GM12878 (cell line): ENCODE measurements around the gene GPC6. TPM values are rescaled to one million over a fixed set of nuclear protein-coding genes. Genes with fewer than 3 reads are reported as not detected.

Experiments used
- ATAC-seq: fragments of 200-7000 bp; cut with Tn5 transposase; 3 replicates; pipeline ENCODE4 v1.9.1; 2020; ENCODE audit warnings: mild to moderate bottlenecking, moderate library complexity
- BruUV-seq: library from RNA; stranded (reverse); fragments of 400-500 nt; replicated peaks from 2 replicates; lab custom pipeline; 2021; lab: Mats Ljungman, UMichigan
- CTCF ChIA-PET: fragments of 300-600 bp; sonication (Branson Sonifier 250); formaldehyde crosslinking; extraction: SDS; loops from one replicate; lab custom pipeline; 2021; ENCODE audit warnings: inconsistent platforms; lab: Yijun Ruan, JAX
- POLR2A ChIA-PET: fragments of 350-600 bp; formaldehyde crosslinking; extraction: SDS; loops from one replicate; lab custom pipeline; 2021; ENCODE audit warnings: inconsistent platforms; lab: Charles Lee
- RAD21 ChIA-PET: fragments of 300-600 bp; sonication (Branson Sonifier 250); formaldehyde crosslinking; loops from one replicate; lab custom pipeline; 2023; ENCODE audit warnings: antibody characterized with exemption; ENCODE audit not compliant: unreplicated experiment; lab: Charles Lee
- SMC1A ChIA-PET: fragments of 300-600 bp; sonication (Branson Sonifier 250); formaldehyde crosslinking; loops from one replicate; lab custom pipeline; 2023; ENCODE audit not compliant: unreplicated experiment, uncharacterized antibody; lab: Charles Lee
- DNase-seq: peaks from one replicate; pipeline ENCODE4 v3.0.0-alpha.2; 2011; ENCODE audit warnings: low read depth, low spot score
- FAIRE-seq: peaks from 3 replicates; lab custom pipeline; 2011; peaks lifted over from hg19 to GRCh38; lab: Jason Lieb, UNC
- H2AFZ ChIP-seq: 2 replicates; pipeline ENCODE4 v1.6.0; 2011; ENCODE audit warnings: low read depth, low read length, control low read depth; ENCODE audit not compliant: control insufficient read depth
- H3K27ac ChIP-seq: 2 replicates; pipeline ENCODE4 v1.5.1; 2011; ENCODE audit warnings: control low read depth; ENCODE audit not compliant: control insufficient read depth, insufficient read depth
- H3K27me3 ChIP-seq, 2 experiments: replicated peaks in 1 of 2; 2 replicates each; pipeline versions ENCODE4 v1.6.0 to v1.6.1; 2011; ENCODE audit warnings: low read length in 1 of 2; ENCODE audit not compliant: control insufficient read depth in 2 of 2, insufficient read depth in 2 of 2
- H3K36me3 ChIP-seq, 2 experiments: 2 replicates each; pipeline ENCODE4 v1.5.1; 2011; ENCODE audit warnings: low read length in 1 of 2; ENCODE audit not compliant: control insufficient read depth in 2 of 2, insufficient read depth in 2 of 2
- H3K4me1 ChIP-seq: 2 replicates; pipeline ENCODE4 v1.6.1; 2011; ENCODE audit warnings: mild to moderate bottlenecking, low read length, moderate library complexity, mixed read lengths; ENCODE audit not compliant: control insufficient read depth, insufficient read depth
- H3K4me2 ChIP-seq: 2 replicates; pipeline ENCODE4 v1.6.0; 2011; ENCODE audit warnings: control low read depth; ENCODE audit not compliant: control insufficient read depth, insufficient read depth
- H3K4me3 ChIP-seq: fragments of 200-600 bp; sonication (generic); 2 replicates; pipeline ENCODE4 v1.5.1; 2016
- H3K79me2 ChIP-seq: 2 replicates; pipeline ENCODE4 v1.6.0; 2011; ENCODE audit warnings: low read length; ENCODE audit not compliant: control insufficient read depth, insufficient read depth
- H3K9ac ChIP-seq: 2 replicates; pipeline ENCODE4 v1.8.0; 2011; ENCODE audit warnings: low read length, control low read depth, mixed read lengths; ENCODE audit not compliant: control insufficient read depth, insufficient read depth
- H3K9me3 ChIP-seq: replicated peaks from 3 replicates; pipeline ENCODE4 v1.5.1; 2011; ENCODE audit warnings: mild to moderate bottlenecking, low read length; ENCODE audit not compliant: control insufficient read depth, insufficient read depth
- H4K20me1 ChIP-seq: 2 replicates; pipeline ENCODE4 v1.6.0; 2011; ENCODE audit not compliant: control insufficient read depth, insufficient read depth
- ATF2 ChIP-seq: IDR thresholded peaks from 2 replicates; pipeline ENCODE4 v1.6.1; 2012; ENCODE audit warnings: low read length, inconsistent platforms
- CBFB ChIP-seq: IDR thresholded peaks from 2 replicates; pipeline ENCODE4 v1.6.1; 2016; ENCODE audit warnings: antibody characterized with exemption, low read depth
- CEBPB ChIP-seq, 2 experiments: fragments of 150-350 bp in 1 of 2; IDR thresholded peaks; 2 replicates each; pipeline ENCODE4 v1.6.1; 2012 to 2014; ENCODE audit warnings: low read depth in 2 of 2, low read length in 2 of 2, borderline replicate concordance in 1 of 2, inconsistent platforms in 1 of 2
- CREM ChIP-seq: IDR thresholded peaks from 2 replicates; pipeline ENCODE4 v1.6.1; 2014; ENCODE audit warnings: antibody characterized with exemption, low read depth
- DPF2 ChIP-seq: fragments of 450-650 bp; IDR thresholded peaks from 2 replicates; pipeline ENCODE4 v1.6.1; 2017; ENCODE audit warnings: mild to moderate bottlenecking
- EED ChIP-seq: sonication (generic); IDR thresholded peaks from 2 replicates; pipeline ENCODE4 v1.6.1; 2016; ENCODE audit warnings: antibody characterized with exemption, low read depth
- MEF2A ChIP-seq: IDR thresholded peaks from 2 replicates; pipeline ENCODE4 v1.6.1; 2011; ENCODE audit warnings: low read depth, mild to moderate bottlenecking, low read length, moderate library complexity; ENCODE audit not compliant: insufficient read depth
- NKRF ChIP-seq: fragments of 450-650 bp; conservative IDR thresholded peaks from 2 replicates; pipeline ENCODE4 v1.6.1; 2017; ENCODE audit warnings: mild to moderate bottlenecking, moderate library complexity
- PKNOX1 ChIP-seq: fragments of 450-650 bp; IDR thresholded peaks from 2 replicates; pipeline ENCODE4 v1.6.1; 2016; ENCODE audit warnings: mild to moderate bottlenecking
- RELB ChIP-seq: fragments of 450-650 bp; IDR thresholded peaks from 2 replicates; pipeline ENCODE4 v1.6.1; 2017; ENCODE audit warnings: low read depth, mild to moderate bottlenecking, moderate library complexity
- TAF1 ChIP-seq: IDR thresholded peaks from 2 replicates; pipeline ENCODE4 v1.6.1; 2011; ENCODE audit warnings: mild to moderate bottlenecking, low read depth, low read length, borderline replicate concordance
- YBX1 ChIP-seq: fragments of 450-650 bp; IDR thresholded peaks from 2 replicates; pipeline ENCODE4 v1.6.1; 2016; ENCODE audit warnings: antibody characterized with exemption
- WGBS: methylation state at CpG from one replicate; pipeline ENCODE4 v1.1.6; 2016; ENCODE audit warnings: low lambda C conversion rate; ENCODE audit not compliant: insufficient replicate concordance, insufficient coverage; ENCODE audit errors: missing lambda C conversion rate; 5-methylcytosine and 5-hydroxymethylcytosine counted together
- in situ Hi-C: fragments of 300-500 bp; cut with MboI; formaldehyde crosslinking; loops from 9 replicates; pipeline ENCODE4 v1.14.3; 2018; ENCODE audit warnings: mixed read lengths
- intact Hi-C: fragments of 100-400 bp; cut with micrococcal nuclease; formaldehyde crosslinking; loops from one replicate; pipeline ENCODE4 v1.14.2; 2022; ENCODE audit not compliant: unreplicated experiment
- polyA plus RNA-seq, 11 experiments: library from polyadenylated mRNA; depleted of rRNA in 4 of 11; unstranded in 6 of 11; stranded (reverse) in 5 of 11; fragments of >200 nt; fragmentation: Nextera tagmentation in 4 of 11; fragmentation: Illumina TruSeq in 1 of 11; extraction: Ambion mirVana in 4 of 11; extraction: Trizol in 1 of 11; gene quantifications; 1 replicate in 1 of 11; 2 replicates in 10 of 11; pipeline versions ENCODE4 v1.2.1 to v1.2.3, GENCODE V29; 2011 to 2016; ENCODE audit warnings: inconsistent platforms in 2 of 11, missing spikeins in 2 of 11, low read depth in 1 of 11
- total RNA-seq, 4 experiments: library from RNA; depleted of rRNA in 3 of 4; stranded (reverse); fragments of >200 nt in 3 of 4; fragmentation: Illumina TruSeq in 1 of 4; extraction: Trizol in 1 of 4; gene quantifications; 2 replicates each; pipeline versions ENCODE4 v1.2.1 to v1.2.3, GENCODE V29; 2013 to 2021

Gene GPC6
- total and polyA plus RNA-seq, 10 of the 15 experiments (the other 5 are each of a cell fraction or from before 2014, with no cell fraction given), result 0.03 to 0.04 (median 0.03) TPM; not detected in 7

GRCh38 chr13:93217721-93218261, 8.8 kb upstream of the GPC6 start:
- Histone ChIP-seq H3K4me1 (no peaks in the 10 kb centered on the region), H3K36me3 (no peaks in the 10 kb centered on the region), H3K4me3 (no peak overlapping the region), H3K27me3 (no peaks in the 10 kb centered on the region), H3K9ac (no peak overlapping the region), H4K20me1 (no peaks in the 10 kb centered on the region), H3K79me2 (no peaks in the 10 kb centered on the region), H3K9me3 (no peaks in the 10 kb centered on the region), H3K27ac (no peak overlapping the region), H3K4me2 (no peak overlapping the region), H2AFZ (no peak overlapping the region)
- RAD21 ChIA-PET, result no interaction called here
- intact Hi-C loops, result no loop called here
- DNase-seq, result no peak
- WGBS, result 27% methylated on average over 6 of the region's 6 CpGs
- no TSS peak for BruUV-seq
- CTCF ChIA-PET, result no interaction called here
- TF ChIP-seq EED (no peak), NKRF (no peak), ATF2 (no peak)
- in situ Hi-C loops, result no loop called here
- POLR2A ChIA-PET, result no interaction called here
- SMC1A ChIA-PET, result no interaction called here
- FAIRE-seq, result no peak
- no peak for ATAC-seq

GRCh38 chr13:93218583-93218982, 8.0 kb upstream of the GPC6 start:
- ATAC-seq (no peak), DNase-seq (no peak), FAIRE-seq (no peak)
- 12% methylated on average over 3 of the region's 3 CpGs for WGBS
- ChIA-PET POLR2A (no interaction called here), CTCF (no interaction called here), RAD21 (no interaction called here), SMC1A (no interaction called here)
- H2AFZ ChIP-seq, result no peak overlapping the region
- no peaks in the 10 kb centered on the region for H3K27me3 ChIP-seq
- H3K4me2 ChIP-seq, result no peak overlapping the region
- in situ Hi-C loops, result no loop called here
- no peak overlapping the region for H3K9ac ChIP-seq
- intact Hi-C loops, result no loop called here
- H4K20me1 ChIP-seq, result no peaks in the 10 kb centered on the region
- no peaks in the 10 kb centered on the region for H3K79me2 ChIP-seq
- H3K27ac ChIP-seq, result no peak overlapping the region
- no peak overlapping the region for H3K4me3 ChIP-seq
- H3K9me3 ChIP-seq, result no peaks in the 10 kb centered on the region
- no peaks in the 10 kb centered on the region for H3K36me3 ChIP-seq
- no TSS peak for BruUV-seq
- H3K4me1 ChIP-seq, result no peaks in the 10 kb centered on the region
- TF ChIP-seq TAF1 (no peak), CEBPB (IDR thresholded peaks at IDR 0.05; ENCODE audit: borderline replicate concordance in 1 of 2, low read depth in 2 of 2, low read length in 2 of 2) (no peak), CREM (no peak), MEF2A (no peak), DPF2 (no peak), YBX1 (no peak), CBFB (no peak), RELB (no peak), PKNOX1 (no peak)
